K562 (cell line): ENCODE data around the gene VIPR2. TPM values are rescaled to one million over a fixed set of nuclear protein-coding genes. Genes with fewer than 3 reads are reported as not detected.
A peak's percentile ranks its signal among the peaks of the same experiment; 100 is the strongest.

ENCODE experiments used
- ATAC-seq: fragments of 200-7000 bp; cut with Tn5 transposase; 3 replicates; pipeline ENCODE4 v1.9.1; 2020; ENCODE audit warnings: moderate library complexity
- BruUV-seq: library from RNA; stranded (reverse); fragments of 400-500 nt; replicated peaks from 2 replicates; lab custom pipeline; 2021; lab: Mats Ljungman, UMichigan
- CTCF ChIA-PET: fragments of 300-600 bp; formaldehyde crosslinking; extraction: SDS; loops from one replicate; lab custom pipeline; 2021; ENCODE audit warnings: low intra/inter-chr PET ratio; lab: Yijun Ruan, JAX
- POLR2A ChIA-PET: fragments of 300-600, 350-650 bp; sonication (Branson Sonifier 250); formaldehyde crosslinking; extraction: SDS; loops from one replicate; lab custom pipeline; 2021; ENCODE audit warnings: antibody characterized with exemption, inconsistent platforms; lab: Yijun Ruan, JAX
- DNase-seq, 4 experiments: peaks; one replicate each; pipeline versions ENCODE4 v3.0.0 to v3.0.0-alpha.2; 2011 to 2018; ENCODE audit warnings: low spot score in 3 of 4, mixed read lengths in 3 of 4; ENCODE audit errors: extremely low read depth in 1 of 4
- FAIRE-seq: peaks from 2 replicates; lab custom pipeline; 2011; peaks lifted over from hg19 to GRCh38; lab: Jason Lieb, UNC
- H2AFZ ChIP-seq: 2 replicates; pipeline ENCODE4 v1.6.0; 2011; ENCODE audit warnings: low read depth, low read length, control low read depth, inconsistent platforms
- H3K27ac ChIP-seq: fragments of 200-600 bp; 3 replicates; pipeline ENCODE4 v1.8.0; 2011; ENCODE audit warnings: low read depth, mild to moderate bottlenecking, control low read depth, inconsistent platforms, low read length, moderate library complexity, mixed read lengths; ENCODE audit errors: extremely low read depth
- H3K27me3 ChIP-seq, 2 experiments: fragments of 300-600 bp in 1 of 2; 2 replicates in 1 of 2; 3 replicates in 1 of 2; pipeline versions ENCODE4 v1.6.0 to v1.8.0; 2011; ENCODE audit warnings: inconsistent platforms in 2 of 2, low read length in 2 of 2, mild to moderate bottlenecking in 1 of 2, mixed read lengths in 1 of 2, moderate library complexity in 1 of 2; ENCODE audit not compliant: control insufficient read depth in 2 of 2, insufficient read depth in 2 of 2
- H3K36me3 ChIP-seq: fragments of 300-600 bp; 3 replicates; pipeline ENCODE4 v1.8.0; 2011; ENCODE audit warnings: mild to moderate bottlenecking, low read length, inconsistent platforms; ENCODE audit not compliant: control insufficient read depth, insufficient read depth
- H3K4me1 ChIP-seq, 2 experiments: fragments of 200-600 bp in 1 of 2; replicated peaks in 1 of 2; 2 replicates in 1 of 2; 3 replicates in 1 of 2; pipeline versions ENCODE4 v1.5.1 to v1.8.0; 2011; ENCODE audit warnings: inconsistent platforms in 2 of 2, low read length in 2 of 2, mild to moderate bottlenecking in 1 of 2, mixed read lengths in 1 of 2, moderate library complexity in 1 of 2; ENCODE audit not compliant: control insufficient read depth in 2 of 2, insufficient read depth in 2 of 2
- H3K4me2 ChIP-seq: 2 replicates; pipeline ENCODE4 v1.6.1; 2011; ENCODE audit warnings: low read length, control low read depth, inconsistent platforms, mixed read lengths; ENCODE audit not compliant: insufficient read depth
- H3K4me3 ChIP-seq: fragments of 200-600 bp; sonication (generic), shearing (Covaris generic); 2 replicates; pipeline ENCODE4 v1.5.1; 2016; ENCODE audit warnings: control low read depth, inconsistent platforms
- H3K79me2 ChIP-seq: fragments of 200-600 bp; 3 replicates; pipeline ENCODE4 v1.8.0; 2011; ENCODE audit warnings: low read length, inconsistent platforms; ENCODE audit not compliant: control insufficient read depth, insufficient read depth
- H3K9ac ChIP-seq, 2 experiments: 2 replicates each; pipeline versions ENCODE4 v1.6.0 to v1.6.1; 2011; ENCODE audit warnings: low read depth in 2 of 2, low read length in 2 of 2, control low read depth in 1 of 2, inconsistent platforms in 1 of 2, mild to moderate bottlenecking in 1 of 2, mixed read lengths in 1 of 2; ENCODE audit not compliant: insufficient read depth in 1 of 2
- H3K9me1 ChIP-seq: one replicate; pipeline ENCODE4 v1.6.0; 2011; ENCODE audit warnings: inconsistent platforms, mild to moderate bottlenecking, low read length, moderate library complexity; ENCODE audit not compliant: control insufficient read depth, insufficient read depth
- H3K9me3 ChIP-seq: replicated peaks from 2 replicates; pipeline ENCODE4 v1.5.1; 2011; ENCODE audit warnings: low read depth, low read length, inconsistent platforms; ENCODE audit not compliant: control insufficient read depth, insufficient read depth
- H4K20me1 ChIP-seq: replicated peaks from 2 replicates; pipeline ENCODE4 v1.6.1; 2011; ENCODE audit warnings: low read length, inconsistent platforms, mixed read lengths; ENCODE audit not compliant: control insufficient read depth, insufficient read depth
- C11orf30 ChIP-seq: fragments of 450-650 bp; IDR thresholded peaks from 2 replicates; pipeline ENCODE4 v1.6.1; 2016; ENCODE audit warnings: low read depth, mild to moderate bottlenecking
- HMGN3 ChIP-seq: IDR thresholded peaks from 2 replicates; pipeline ENCODE4 v1.6.1; 2011; ENCODE audit warnings: borderline replicate concordance, low read depth, mild to moderate bottlenecking, mixed read lengths, low read length; ENCODE audit not compliant: insufficient read length; ENCODE audit errors: extremely low read depth
- L3MBTL2 ChIP-seq: fragments of 450-650 bp; IDR thresholded peaks from 2 replicates; pipeline ENCODE4 v1.6.1; 2016; ENCODE audit warnings: mild to moderate bottlenecking, moderate library complexity
- MTA3 ChIP-seq: fragments of 450-650 bp; formaldehyde crosslinking; IDR thresholded peaks from 2 replicates; pipeline ENCODE4 v1.6.1; 2017; ENCODE audit warnings: mild to moderate bottlenecking, borderline replicate concordance
- MYBL2 ChIP-seq, 2 experiments: fragments of 450-650 bp in 1 of 2; sonication (generic) in 1 of 2; formaldehyde crosslinking in 1 of 2; IDR thresholded peaks; 2 replicates each; pipeline versions ENCODE4 v1.6.1 to v1.8.1; 2017 to 2022; ENCODE audit warnings: borderline replicate concordance in 1 of 2, inconsistent platforms in 1 of 2, low read depth in 1 of 2, mild to moderate bottlenecking in 1 of 2, missing genetic modification reagents in 1 of 2, moderate library complexity in 1 of 2
- NEUROD1 ChIP-seq: fragments of 150-350 bp; IDR thresholded peaks from 2 replicates; pipeline ENCODE4 v1.6.1; 2014; ENCODE audit warnings: borderline replicate concordance, low read length, low read depth; ENCODE audit not compliant: partially characterized antibody
- PHB2 ChIP-seq: fragments of 450-650 bp; IDR thresholded peaks from 2 replicates; pipeline ENCODE4 v1.6.1; 2017; ENCODE audit warnings: low read depth
- SREBF1 ChIP-seq: fragments of 150-350 bp; IDR thresholded peaks from 2 replicates; pipeline ENCODE4 v1.6.1; 2014; ENCODE audit warnings: antibody characterized with exemption, low read depth, low read length, borderline replicate concordance
- ZBTB33 ChIP-seq: sonication (generic); formaldehyde crosslinking; IDR thresholded peaks from 2 replicates; pipeline ENCODE4 v1.8.1; 2023; ENCODE audit warnings: mild to moderate bottlenecking, missing genetic modification reagents
- ZNF3 ChIP-seq: fragments of 250-450 bp; sonication (Bioruptor Pico); IDR thresholded peaks from 2 replicates; pipeline ENCODE4 v1.5.0; 2021; ENCODE audit warnings: mild to moderate bottlenecking, moderate library complexity
- ZNF717 ChIP-seq: fragments of 250-450 bp; sonication (Bioruptor Pico); IDR thresholded peaks from 2 replicates; pipeline ENCODE4 v1.5.0; 2021
- ZNF77 ChIP-seq: fragments of 250-450 bp; sonication (Bioruptor Pico); IDR thresholded peaks from 2 replicates; pipeline ENCODE4 v1.5.0; 2020
- WGBS: fragments of 100-300 bp; shearing (Covaris generic); methylation state at CpG from one replicate; pipeline ENCODE4 v1.1.6; 2016; ENCODE audit warnings: low coverage, mixed read lengths; ENCODE audit not compliant: insufficient coverage; ENCODE audit errors: missing lambda C conversion rate; 5-methylcytosine and 5-hydroxymethylcytosine counted together
- in situ Hi-C: fragments of 300-500 bp; cut with MboI; formaldehyde crosslinking; loops from 4 replicates; pipeline ENCODE4 v1.15.0; 2018; ENCODE audit warnings: inconsistent platforms, mixed read lengths
- intact Hi-C: fragments of 100-400 bp; cut with micrococcal nuclease; formaldehyde crosslinking; loops from 2 replicates; pipeline ENCODE4 v1.14.2; 2022
- polyA plus RNA-seq, 8 experiments: library from polyadenylated mRNA; depleted of rRNA in 4 of 8; stranded (reverse) in 5 of 8; unstranded in 3 of 8; fragments of >200 nt; fragmentation: Nextera tagmentation in 2 of 8; fragmentation: Illumina TruSeq in 1 of 8; extraction: Ambion mirVana in 2 of 8; extraction: Trizol in 1 of 8; gene quantifications; 2 replicates each; pipeline versions ENCODE4 v1.2.1 to v1.2.3, GENCODE V29; 2011 to 2014; ENCODE audit warnings: inconsistent platforms in 1 of 8, missing spikeins in 1 of 8
- total RNA-seq, 7 experiments: library from RNA; depleted of rRNA in 6 of 7; stranded (reverse); fragments of >200 nt in 6 of 7; fragmentation: Illumina TruSeq in 2 of 7; extraction: Trizol in 2 of 7; gene quantifications; 2 replicates each; pipeline versions ENCODE4 v1.2.1 to v1.2.3, GENCODE V29; 2011 to 2021; ENCODE audit warnings: low replicate concordance in 1 of 7

VIPR2 gene
- total and polyA plus RNA-seq, 9 of the 15 experiments (the other 6 are each of a cell fraction or from before 2014, with no cell fraction given): 0.04 TPM; not detected in 8

DNA sequence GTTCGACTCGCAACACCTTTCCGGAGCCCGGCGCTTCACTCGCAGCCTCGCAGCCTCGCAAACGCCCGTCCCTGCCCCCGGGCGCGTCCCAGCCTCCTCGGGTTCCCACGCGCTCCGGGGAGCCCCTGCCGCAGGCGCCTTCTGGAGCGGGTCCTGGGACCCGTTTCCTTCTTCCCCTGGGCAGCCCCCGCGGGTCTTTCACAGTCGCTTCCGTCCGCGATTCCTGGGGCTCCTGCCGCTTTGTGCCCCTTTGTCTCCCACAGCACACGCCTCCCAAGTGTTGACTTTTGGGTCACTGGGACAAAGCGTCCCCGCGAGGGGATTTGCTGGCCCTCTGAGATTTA, 147.6 kb downstream of the VIPR2 start:
- H3K4me2 ChIP-seq: no peak overlapping the region
- intact Hi-C loops: no loop called here
- no peak overlapping the region for H2AFZ ChIP-seq
- ChIA-PET POLR2A (no interaction called here), CTCF (interaction anchor here (0.7 kb wide), 1 partner anchor 54 kb away, joined by 3 read pairs; no protein-coding TSS in a partner anchor)
- H3K27ac ChIP-seq: no peak overlapping the region
- FAIRE-seq (no peak), ATAC-seq (no peak), DNase-seq (no peak)
- no TSS peak for BruUV-seq
- H3K27me3 ChIP-seq: peaks cover 54 to 81% of the 10 kb centered on the region in 2 experiments
- peak; percentile 2 for TF ChIP-seq HMGN3
- TF ChIP-seq PHB2: no peak
- TF ChIP-seq L3MBTL2: 0 out of 2 replicates have a peak, but pooled peaks have one; percentile 0
- H3K4me1 ChIP-seq: peaks cover 0 to 37% of the 10 kb centered on the region in 2 experiments; a peak in 2 of 5 replicates
- H3K9ac ChIP-seq: no peak overlapping the region
- H3K79me2 ChIP-seq: no peaks in the 10 kb centered on the region
- no peak overlapping the region for H3K4me3 ChIP-seq
- H3K9me1 ChIP-seq: no peaks in the 10 kb centered on the region
- H3K36me3 ChIP-seq: no peaks in the 10 kb centered on the region
- peaks cover 4% of the 10 kb centered on the region for H3K9me3 ChIP-seq
- H4K20me1 ChIP-seq: no peaks in the 10 kb centered on the region
- 36% methylated on average over 32 of the region's 32 CpGs for WGBS
- in situ Hi-C loops: no loop called here

DNA sequence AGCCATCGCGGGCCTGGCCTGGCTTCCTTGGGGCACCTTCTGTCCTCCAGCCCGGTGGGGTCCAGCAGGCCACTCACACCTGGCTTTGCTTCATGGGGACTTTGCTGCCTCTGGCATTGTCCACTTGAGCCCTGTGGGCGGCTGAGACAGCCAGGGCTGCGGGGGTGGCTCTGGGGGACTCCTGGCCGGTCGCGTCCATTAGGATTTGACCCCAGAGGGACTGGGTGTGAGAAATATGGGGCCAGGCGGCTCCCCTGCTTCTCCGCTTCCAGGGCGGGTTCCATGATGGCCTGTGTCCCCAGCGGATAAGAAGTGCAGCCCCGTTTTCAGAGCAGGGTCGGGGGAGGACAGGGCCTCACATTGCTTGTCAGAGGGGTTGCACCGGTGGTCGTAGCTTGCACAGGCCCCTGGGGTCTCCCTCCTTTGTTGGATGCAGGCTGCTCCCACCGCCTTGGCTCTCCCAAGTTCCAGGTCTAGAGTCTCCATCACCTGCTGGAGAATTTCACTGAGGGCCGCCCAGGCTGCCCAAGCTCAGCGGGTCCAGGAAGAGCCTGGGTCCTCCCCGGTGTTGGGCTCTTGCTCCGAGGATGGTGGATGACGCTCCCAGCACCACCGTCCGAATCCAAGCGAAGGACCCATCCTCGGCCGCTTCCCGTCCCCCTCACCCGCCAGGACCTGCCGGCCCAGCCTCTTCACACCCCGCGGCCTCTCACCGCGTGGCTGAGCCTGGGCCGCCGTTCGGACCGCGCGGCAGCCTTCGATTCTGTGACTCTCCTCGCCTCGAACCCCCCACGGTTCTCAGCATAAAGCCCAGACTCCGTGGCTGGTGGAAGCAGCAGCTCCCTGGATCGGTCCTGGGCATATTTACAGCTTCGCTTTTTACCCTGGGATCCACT, 148.2 kb downstream of the VIPR2 start:
- Histone ChIP-seq H3K4me2 (no peak overlapping the region), H3K4me1 (peaks cover 0 to 32% of the 10 kb centered on the region in 2 experiments; a peak in 2 of 5 replicates), H3K27ac (no peak overlapping the region), H3K4me3 (no peak overlapping the region), H3K9me1 (no peaks in the 10 kb centered on the region), H4K20me1 (no peaks in the 10 kb centered on the region), H3K36me3 (no peaks in the 10 kb centered on the region), H2AFZ (no peak overlapping the region), H3K9ac (no peak overlapping the region), H3K79me2 (no peaks in the 10 kb centered on the region), H3K27me3 (peaks cover 59 to 81% of the 10 kb centered on the region in 2 experiments), H3K9me3 (peaks cover 4% of the 10 kb centered on the region)
- peak; percentile 18 for ATAC-seq
- in situ Hi-C loops: no loop called here
- ChIA-PET CTCF (interaction anchor here (0.7 kb wide), 1 partner anchor 55 kb away, joined by 3 read pairs; no protein-coding TSS in a partner anchor), POLR2A (no interaction called here)
- BruUV-seq: no TSS peak
- WGBS: 41% methylated on average over 47 of the region's 47 CpGs
- intact Hi-C loops: no loop called here
- FAIRE-seq: no peak
- DNase-seq: no peak
- TF ChIP-seq NEUROD1 (no peak), ZNF717 (no peak), ZBTB33 (CRISPR knock-in tag) (0 out of 2 replicates have a peak, but pooled peaks have one; percentile 53), ZNF3 (CRISPR knock-in tag) (no peak), C11orf30 (no peak), ZNF77 (CRISPR knock-in tag) (no peak), L3MBTL2 (0 out of 2 replicates have a peak, but pooled peaks have one; percentile 16), MTA3 (no peak), SREBF1 (no peak), MYBL2 (IDR thresholded peaks at IDR 0.05; ENCODE audit: low read depth) (no peak), MYBL2 (CRISPR knock-in tag; IDR thresholded peaks at IDR 0.05; ENCODE audit: borderline replicate concordance) (no peak)
